Kidney (tissue), 14 donors: ENCODE results near the gene DLGAP4. TPM values are rescaled to one million over a fixed set of nuclear protein-coding genes. Genes with fewer than 3 reads are reported as not detected.
A peak's percentile ranks its signal among the peaks of the same experiment; 100 is the strongest.

Experiments used
- DNase-seq, 5 donors: peaks; one replicate each; pipeline ENCODE4 v3.0.0-alpha.2; 2013 to 2020
- FAIRE-seq: peaks from 2 replicates; lab custom pipeline; 2012; peaks lifted over from hg19 to GRCh38; lab: Jason Lieb, UNC
- H3K27ac ChIP-seq, 2 donors: one replicate each; pipeline ENCODE4 v1.7.0; 2013; ENCODE audit warnings: low read depth in 2 of 2, low read length in 2 of 2, inconsistent platforms in 1 of 2
- H3K27me3 ChIP-seq: one replicate; pipeline ENCODE4 v1.7.1; 2013; ENCODE audit warnings: low read length, inconsistent platforms; ENCODE audit not compliant: control insufficient read depth, insufficient read depth
- H3K36me3 ChIP-seq, 3 donors: one replicate each; pipeline versions ENCODE4 v1.7.0 to v1.7.1; 2013; ENCODE audit warnings: low read length in 3 of 3, control low read depth in 1 of 3, inconsistent platforms in 1 of 3; ENCODE audit not compliant: insufficient read depth in 3 of 3, control insufficient read depth in 2 of 3
- H3K4me1 ChIP-seq, 3 donors: one replicate each; pipeline versions ENCODE4 v1.7.0 to v1.7.1; 2013; ENCODE audit warnings: low read length in 3 of 3, inconsistent platforms in 1 of 3, low read depth in 1 of 3; ENCODE audit not compliant: control insufficient read depth in 2 of 3, insufficient read depth in 2 of 3
- H3K4me3 ChIP-seq, 3 donors: one replicate each; pipeline versions ENCODE4 v1.7.0 to v1.8.1; 2013; ENCODE audit warnings: low read length in 3 of 3, control low read depth in 1 of 3, inconsistent platforms in 1 of 3
- H3K9ac ChIP-seq, 3 donors: one replicate each; pipeline versions ENCODE4 v1.7.0 to v1.7.1; 2013; ENCODE audit warnings: low read length in 3 of 3, control low read depth in 1 of 3, inconsistent platforms in 1 of 3
- H3K9me3 ChIP-seq, 3 donors: one replicate each; pipeline versions ENCODE4 v1.7.0 to v1.7.1; 2013; ENCODE audit warnings: low read length in 3 of 3, control low read depth in 1 of 3, inconsistent platforms in 1 of 3; ENCODE audit not compliant: control insufficient read depth in 2 of 3, insufficient read depth in 1 of 3
- intact Hi-C: fragments of 100-400 bp; cut with DNase I; formaldehyde crosslinking; loops from one replicate; pipeline ENCODE4 v1.11.1; 2022
- polyA plus RNA-seq: library from polyadenylated mRNA; stranded (reverse); fragments of 350-450 nt; fragmentation: Illumina TruSeq; extraction: RNeasy Lipid Tissue Mini Kit (QIAGEN cat#74804); gene quantifications from one replicate; pipeline ENCODE4 v1.2.3, GENCODE V29; 2014; ENCODE audit warnings: low read depth, low replicate concordance; ENCODE audit not compliant: insufficient read depth
- total RNA-seq: library from RNA; stranded (reverse); fragmentation: NEBNext Ultra II Directional; extraction: Animal tissue kit (Norgen Biotek cat#: 25700); gene quantifications from one replicate; pipeline ENCODE4 v1.2.1, GENCODE V29; 2021
- TF ChIP-seq, protein P1 (sequence below): IDR thresholded peaks from 3 replicates; pipeline ENCODE4 v1.5.1; 2012; ENCODE audit warnings: mild to moderate bottlenecking, moderate library complexity, borderline replicate concordance; ENCODE audit not compliant: insufficient read depth; ENCODE audit errors: extremely low read depth
- donor health status: control.
- donor health status: control.
- donor health status: control.
- donor health status: control.
- donor health status: control.
- donor health status: DM: yes; HTN: yes; CAD: no.
- donor health status: Normal renal cell carcinoma (clear cell type).

Gene DLGAP4
- total and polyA plus RNA-seq, 2 donors from 2014 or later, result 19.6 to 62.4 TPM

DNA sequence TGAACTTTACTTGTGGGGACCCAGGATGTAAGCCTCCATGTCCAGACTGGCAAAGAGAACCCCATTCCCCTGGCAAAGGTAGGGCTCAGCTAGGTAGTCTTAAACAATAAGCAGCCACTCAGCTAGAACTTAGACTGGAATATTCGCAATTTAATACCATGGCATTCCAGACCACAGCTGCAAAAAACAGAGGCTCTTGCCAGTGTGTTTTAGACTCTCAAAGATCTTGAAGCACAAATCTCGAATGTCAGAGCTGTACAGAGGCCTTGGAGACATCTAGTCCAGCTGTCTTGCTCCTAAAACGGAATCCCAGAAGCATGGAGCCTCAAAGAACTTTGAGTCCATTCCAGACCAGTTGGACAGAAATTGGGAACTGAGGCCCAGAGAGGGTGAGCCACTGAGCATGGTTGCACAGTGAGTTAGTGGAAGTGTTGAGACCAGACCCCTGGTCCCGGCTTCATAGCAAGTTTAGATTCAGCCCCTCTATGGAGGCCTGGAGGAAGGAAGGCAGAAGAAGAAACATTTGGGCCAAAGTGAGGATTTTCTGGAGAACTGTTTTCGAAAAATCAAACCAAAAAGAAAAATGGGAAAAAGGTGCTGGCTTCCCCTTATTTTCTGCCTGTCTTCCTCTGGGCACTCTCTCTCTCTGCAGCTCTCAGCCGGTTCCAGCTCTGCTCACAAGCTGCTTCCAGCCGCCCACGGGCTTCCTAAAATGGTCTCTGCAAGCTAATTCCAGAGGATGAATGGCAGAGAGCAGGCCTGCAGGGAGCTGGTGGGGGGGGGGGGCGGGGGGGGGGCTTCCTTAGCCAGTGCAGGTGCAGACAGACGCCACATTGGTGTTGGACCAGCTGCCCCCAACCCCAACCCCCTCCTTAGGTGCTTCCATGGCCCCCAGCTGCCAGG is 37.4 kb upstream of the DLGAP4 start:
- no peaks in the 10 kb centered on the region for H3K27me3 ChIP-seq
- H3K4me3 ChIP-seq, result no peak overlapping the region
- no peaks in the 10 kb centered on the region for H3K9me3 ChIP-seq
- FAIRE-seq (no peak), DNase-seq (peak in 1 of 5 donors; percentile 10)
- no peaks in the 10 kb centered on the region for H3K36me3 ChIP-seq
- no peaks in the 10 kb centered on the region for H3K4me1 ChIP-seq
- intact Hi-C loops, result no loop called here
- TF ChIP-seq, protein P1, sequence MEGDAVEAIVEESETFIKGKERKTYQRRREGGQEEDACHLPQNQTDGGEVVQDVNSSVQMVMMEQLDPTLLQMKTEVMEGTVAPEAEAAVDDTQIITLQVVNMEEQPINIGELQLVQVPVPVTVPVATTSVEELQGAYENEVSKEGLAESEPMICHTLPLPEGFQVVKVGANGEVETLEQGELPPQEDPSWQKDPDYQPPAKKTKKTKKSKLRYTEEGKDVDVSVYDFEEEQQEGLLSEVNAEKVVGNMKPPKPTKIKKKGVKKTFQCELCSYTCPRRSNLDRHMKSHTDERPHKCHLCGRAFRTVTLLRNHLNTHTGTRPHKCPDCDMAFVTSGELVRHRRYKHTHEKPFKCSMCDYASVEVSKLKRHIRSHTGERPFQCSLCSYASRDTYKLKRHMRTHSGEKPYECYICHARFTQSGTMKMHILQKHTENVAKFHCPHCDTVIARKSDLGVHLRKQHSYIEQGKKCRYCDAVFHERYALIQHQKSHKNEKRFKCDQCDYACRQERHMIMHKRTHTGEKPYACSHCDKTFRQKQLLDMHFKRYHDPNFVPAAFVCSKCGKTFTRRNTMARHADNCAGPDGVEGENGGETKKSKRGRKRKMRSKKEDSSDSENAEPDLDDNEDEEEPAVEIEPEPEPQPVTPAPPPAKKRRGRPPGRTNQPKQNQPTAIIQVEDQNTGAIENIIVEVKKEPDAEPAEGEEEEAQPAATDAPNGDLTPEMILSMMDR, result no peak
- no peak overlapping the region for H3K27ac ChIP-seq
- no peak overlapping the region for H3K9ac ChIP-seq

DNA sequence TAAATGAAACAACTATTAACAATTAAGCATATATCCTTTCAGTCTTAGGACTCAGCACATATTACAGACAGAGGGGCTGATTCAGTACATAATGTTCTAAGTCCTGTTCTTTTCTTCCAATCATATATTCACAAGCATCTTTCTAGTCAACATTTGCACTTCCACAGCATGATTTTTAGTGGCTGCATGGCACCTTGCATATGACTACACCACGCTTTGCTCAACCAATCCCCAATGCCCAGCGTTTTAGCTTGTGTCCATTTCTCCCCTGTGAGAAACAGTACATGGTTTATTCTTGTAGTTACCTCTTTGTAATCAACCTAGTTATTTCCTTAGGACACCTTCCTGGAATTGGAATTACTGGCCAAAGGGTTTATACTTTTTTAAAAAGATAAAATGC is 36.6 kb upstream of the DLGAP4 start:
- Histone ChIP-seq H3K9ac (no peak overlapping the region), H3K27me3 (no peaks in the 10 kb centered on the region), H3K4me1 (no peaks in the 10 kb centered on the region), H3K4me3 (no peak overlapping the region), H3K9me3 (no peaks in the 10 kb centered on the region), H3K27ac (no peak overlapping the region), H3K36me3 (no peaks in the 10 kb centered on the region)
- DNase-seq, result no peak
- intact Hi-C loops, result no loop called here
- TF ChIP-seq, protein P1, result no peak
- no peak for FAIRE-seq

DNA sequence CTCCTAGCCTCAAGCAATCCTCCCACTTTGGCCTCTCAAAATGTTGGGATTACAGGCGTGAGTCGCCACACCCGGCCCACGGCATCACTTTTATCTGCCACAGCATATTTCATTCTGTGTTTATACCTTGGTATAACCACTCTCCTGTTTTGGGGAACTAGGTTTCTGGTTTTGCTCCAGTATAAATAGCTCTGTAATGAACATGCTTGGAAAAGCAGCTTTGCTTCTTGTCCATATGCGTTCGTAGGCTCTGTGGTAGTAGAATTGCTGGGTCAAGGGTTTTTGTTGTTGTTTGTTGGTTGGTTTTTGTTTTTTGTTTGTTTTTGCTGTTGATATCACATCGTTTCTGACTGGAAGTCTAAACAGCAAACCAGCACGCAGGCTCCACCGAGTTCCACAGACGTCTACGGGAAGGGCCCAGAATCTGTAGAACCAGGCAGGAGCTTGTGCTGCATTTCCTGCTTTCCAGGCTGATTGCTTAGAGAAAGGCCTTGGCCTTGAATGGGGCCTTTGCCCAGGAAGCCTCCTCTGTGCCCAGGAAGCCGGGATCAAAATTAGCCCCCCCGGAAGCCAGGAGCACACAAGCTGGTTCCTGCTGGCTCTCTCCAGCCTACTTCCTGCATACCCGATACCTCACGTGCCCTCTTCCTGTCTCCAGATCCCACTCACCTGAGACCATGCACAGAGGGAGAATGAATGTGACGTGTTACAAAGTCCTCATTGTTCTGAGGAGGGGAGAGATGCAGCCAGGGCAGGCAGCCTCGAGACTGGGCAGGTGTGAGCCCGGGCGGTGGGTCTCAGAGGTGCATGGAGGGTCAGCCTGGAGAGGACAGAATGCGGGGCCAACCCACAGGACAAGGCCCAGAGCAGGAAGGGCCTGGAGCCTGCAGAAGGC is 35.1 kb upstream of the DLGAP4 start:
- Histone ChIP-seq H3K27ac (no peak overlapping the region), H3K9ac (no peak overlapping the region), H3K4me3 (no peak overlapping the region), H3K27me3 (no peaks in the 10 kb centered on the region), H3K4me1 (no peaks in the 10 kb centered on the region), H3K9me3 (no peaks in the 10 kb centered on the region), H3K36me3 (no peaks in the 10 kb centered on the region)
- DNase-seq (peak in 2 of 5 donors; percentile 9 to 34), FAIRE-seq (no peak)
- TF ChIP-seq, protein P1, result no peak
- intact Hi-C loops, result no loop called here
